ENCODE results near the gene TMEM97. TPM values are rescaled to one million over a fixed set of nuclear protein-coding genes. Genes with fewer than 3 reads are reported as not detected.

TMEM97 gene
- total RNA-seq, 2 donors from 2014 or later, result 11.8 to 127 TPM

GRCh38 chr17:28370035-28370743 is 51.2 kb downstream of the TMEM97 start, which contains the start of gene VTN:
VTN (minus strand) TSS chr17:28370307; CDS start chr17:28370203, 104 bp downstream.
- Histone ChIP-seq H3K4me3 (peak within 1 kb of the TSS; percentile 33 to 40), H3K9me3 (no peaks in the 10 kb centered on the region), H3K27ac (peak within 1 kb of the TSS; percentile 17 to 43), H3K27me3 (replicated peaks; ENCODE audit: insufficient read depth) (no peaks in the 10 kb centered on the region), H3K4me1 (replicated peaks) (no peaks in the 10 kb centered on the region), H3K36me3 (no peaks in the 10 kb centered on the region)
- DNase-seq (ENCODE audit: low spot score), result no peak
- no peak for TF ChIP-seq POLR2A (IDR thresholded peaks at IDR 0.05)
- TF ChIP-seq POLR2AphosphoS5 (IDR thresholded peaks at IDR 0.05), result no peak
- no peak for TF ChIP-seq CTCF (IDR thresholded peaks at IDR 0.05)
- intact Hi-C loops (cut with DNase I), result no loop called here
- WGBS, result 28% methylated on average over 8 of the region's 8 CpGs

GRCh38 chr17:28370744-28371103 is 51.7 kb downstream of the TMEM97 start:
- H3K4me1 ChIP-seq (replicated peaks), result no peaks in the 10 kb centered on the region
- intact Hi-C loops (cut with DNase I), result no loop called here

GRCh38 chr17:28371245-28372202 is 52.5 kb downstream of the TMEM97 start, which contains the start of gene SARM1:
SARM1 (plus strand) TSS chr17:28371694; CDS start chr17:28372033, 339 bp downstream.
- DNase-seq (ENCODE audit: low spot score), result peak; percentile 40
- Histone ChIP-seq H3K4me3 (peak within 1 kb of the TSS; percentile 33 to 40), H3K27me3 (replicated peaks; ENCODE audit: insufficient read depth) (no peaks in the 10 kb centered on the region), H3K4me1 (replicated peaks) (no peaks in the 10 kb centered on the region), H3K36me3 (no peaks in the 10 kb centered on the region), H3K9me3 (no peaks in the 10 kb centered on the region), H3K27ac (peak within 1 kb of the TSS; percentile 35 to 43)
- no peak for TF ChIP-seq POLR2A (IDR thresholded peaks at IDR 0.05)
- no peak for TF ChIP-seq POLR2AphosphoS5 (IDR thresholded peaks at IDR 0.05)
- no peak for TF ChIP-seq CTCF (IDR thresholded peaks at IDR 0.05)
- intact Hi-C loops (cut with DNase I), result no loop called here
- WGBS, result under 1% methylated on average over 48 of the region's 80 CpGs

More at GRCh38 chr17:28370744-28371103, 51.7 kb downstream of the TMEM97 start:
- no peak for TF ChIP-seq POLR2A (IDR thresholded peaks at IDR 0.05)
- WGBS, result 60% methylated on average over 1 of the region's 1 CpG
- no peaks in the 10 kb centered on the region for H3K9me3 ChIP-seq
- peak overlapping the region; percentile 17 to 43 for H3K27ac ChIP-seq
- H3K27me3 ChIP-seq (replicated peaks; ENCODE audit: insufficient read depth), result no peaks in the 10 kb centered on the region
- DNase-seq (ENCODE audit: low spot score), result no peak
- H3K4me3 ChIP-seq, result no peak overlapping the region
- no peaks in the 10 kb centered on the region for H3K36me3 ChIP-seq

- peak overlapping the region; percentile 33 to 40 for H3K4me3 ChIP-seq
- no peak for DNase-seq (ENCODE audit: low spot score)
- 10% methylated on average over 37 of the region's 53 CpGs for WGBS
- intact Hi-C loops (cut with DNase I), result no loop called here
- H3K4me1 ChIP-seq (replicated peaks), result no peaks in the 10 kb centered on the region
- no peaks in the 10 kb centered on the region for H3K9me3 ChIP-seq
- peak overlapping the region; percentile 35 to 43 for H3K27ac ChIP-seq
- H3K27me3 ChIP-seq (replicated peaks; ENCODE audit: insufficient read depth), result no peaks in the 10 kb centered on the region
- no peaks in the 10 kb centered on the region for H3K36me3 ChIP-seq
- TF ChIP-seq POLR2A (IDR thresholded peaks at IDR 0.05) (no peak), POLR2AphosphoS5 (IDR thresholded peaks at IDR 0.05) (no peak), CTCF (IDR thresholded peaks at IDR 0.05) (no peak)
Measured at GRCh38 chr17:28372203-28372944, 53.4 kb downstream of the TMEM97 start.

- WGBS, result 79% methylated on average over 6 of the region's 6 CpGs
- intact Hi-C loops (cut with DNase I), result no loop called here
Measured at GRCh38 chr17:28372945-28373274, 53.9 kb downstream of the TMEM97 start.

More at GRCh38 chr17:28372945-28373274, 53.9 kb downstream of the TMEM97 start:
- TF ChIP-seq CTCF (IDR thresholded peaks at IDR 0.05) (no peak), POLR2A (IDR thresholded peaks at IDR 0.05) (no peak), POLR2AphosphoS5 (IDR thresholded peaks at IDR 0.05) (no peak)
- Histone ChIP-seq H3K36me3 (no peaks in the 10 kb centered on the region), H3K4me1 (replicated peaks) (no peaks in the 10 kb centered on the region), H3K4me3 (no peak overlapping the region), H3K27ac (no peak overlapping the region), H3K27me3 (replicated peaks; ENCODE audit: insufficient read depth) (no peaks in the 10 kb centered on the region), H3K9me3 (no peaks in the 10 kb centered on the region)
- DNase-seq (ENCODE audit: low spot score), result no peak

Data from prostate gland (tissue), 2 donors.